AG08396 (cell line): ENCODE data around the gene RAPSN.
A peak's percentile ranks its signal among the peaks of the same experiment; 100 is the strongest.

Experiments used
- DNase-seq: peaks from one replicate; pipeline ENCODE4 v3.0.0; 2012; ENCODE audit warnings: low spot score, mixed read lengths

Gene RAPSN

DNA sequence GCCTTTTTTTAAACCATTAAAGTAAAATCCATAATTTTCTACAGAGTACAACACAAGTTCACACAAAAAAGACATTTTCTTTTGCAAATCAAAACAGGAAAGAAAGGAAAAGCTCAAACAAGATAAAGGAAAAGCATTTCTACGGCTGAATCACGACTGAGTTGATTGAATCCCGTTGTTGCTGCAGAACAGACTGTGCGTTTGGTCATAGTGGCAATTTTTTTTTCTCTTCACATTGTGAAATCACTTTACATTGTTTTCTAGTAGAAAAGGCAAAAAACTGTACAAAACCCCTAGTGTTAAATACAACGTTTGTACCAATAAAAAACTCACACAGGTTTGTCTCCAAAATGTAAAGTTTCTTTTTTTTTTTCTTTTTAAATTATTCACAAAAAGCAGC is 17.3 kb upstream of the RAPSN start:
- no peak for DNase-seq

DNA sequence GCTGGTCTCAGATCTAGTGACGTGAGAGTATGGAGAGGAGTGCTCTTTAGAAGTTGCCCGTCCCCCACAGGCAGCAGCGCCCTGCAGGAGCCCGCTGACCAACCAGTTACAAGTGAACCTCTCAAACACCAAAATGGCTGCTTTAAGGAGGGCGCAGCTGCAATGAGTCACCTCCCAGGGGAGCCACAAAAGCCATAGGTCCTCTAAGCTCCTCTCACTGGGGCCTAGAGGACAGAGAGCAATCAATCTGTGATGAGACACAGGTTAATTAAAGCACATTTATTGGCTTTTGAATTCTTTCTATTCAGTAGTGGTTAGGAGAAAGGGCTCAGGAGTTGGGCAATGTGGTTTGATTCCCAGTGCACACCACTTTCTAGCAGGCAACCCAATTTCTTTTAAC is 15.5 kb upstream of the RAPSN start:
- no peak for DNase-seq

- DNase-seq = no peak
Measured at GRCh38 chr11:47461876-47462275, 12.9 kb upstream of the RAPSN start.

DNA sequence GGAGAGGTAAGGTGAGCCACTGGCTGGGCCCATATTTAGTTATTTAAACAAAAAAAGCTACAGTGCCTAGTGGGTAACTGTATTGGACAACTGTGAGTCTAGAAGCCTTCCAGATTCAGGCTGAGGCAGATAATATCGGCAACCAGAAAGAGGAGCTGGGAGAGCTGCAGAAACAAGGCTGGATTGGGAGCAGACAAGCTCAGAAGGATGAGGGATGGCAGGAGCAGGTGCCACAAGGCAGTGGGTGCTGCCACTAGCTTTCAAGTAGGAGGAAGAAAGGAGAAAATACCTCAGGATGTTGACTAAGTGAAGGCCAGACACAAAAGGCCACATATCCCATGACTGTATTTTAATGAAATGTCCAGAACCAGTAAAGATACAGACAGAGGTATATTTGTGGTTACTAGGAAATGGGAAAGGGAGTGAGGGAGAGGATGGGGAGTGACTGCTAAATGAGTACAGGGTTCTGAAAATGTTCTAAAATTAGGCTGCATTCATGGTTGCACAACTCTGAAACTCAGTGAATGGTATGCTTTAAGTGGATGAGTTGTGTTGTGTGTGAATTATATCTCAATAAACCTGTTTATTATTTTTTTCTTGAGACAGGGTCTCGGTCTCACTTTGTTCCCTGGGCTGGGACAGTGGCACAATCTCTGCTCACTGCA is 11.8 kb upstream of the RAPSN start:
- no peak for DNase-seq

DNA sequence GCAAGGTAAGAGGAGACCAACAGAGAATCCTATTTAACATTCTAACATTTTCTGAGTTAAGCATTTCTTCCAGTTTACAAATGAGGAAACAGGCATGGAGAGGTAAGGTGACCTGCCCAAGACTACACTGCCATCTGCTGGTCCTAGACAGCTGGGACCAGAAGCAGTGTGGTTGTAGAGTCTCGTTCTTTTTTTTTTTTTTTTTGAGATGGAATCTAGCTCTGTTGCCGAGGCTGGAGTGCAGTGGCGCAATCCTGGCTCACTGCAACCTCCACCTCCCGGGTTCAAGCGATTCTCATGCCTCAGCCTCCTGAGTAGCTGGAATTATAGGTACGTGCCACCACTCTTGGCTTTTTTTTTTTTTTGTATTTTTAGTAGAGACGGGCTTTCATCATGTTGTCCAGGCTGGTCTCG is 5.3 kb upstream of the RAPSN start:
- DNase-seq = peak; percentile 80

DNA sequence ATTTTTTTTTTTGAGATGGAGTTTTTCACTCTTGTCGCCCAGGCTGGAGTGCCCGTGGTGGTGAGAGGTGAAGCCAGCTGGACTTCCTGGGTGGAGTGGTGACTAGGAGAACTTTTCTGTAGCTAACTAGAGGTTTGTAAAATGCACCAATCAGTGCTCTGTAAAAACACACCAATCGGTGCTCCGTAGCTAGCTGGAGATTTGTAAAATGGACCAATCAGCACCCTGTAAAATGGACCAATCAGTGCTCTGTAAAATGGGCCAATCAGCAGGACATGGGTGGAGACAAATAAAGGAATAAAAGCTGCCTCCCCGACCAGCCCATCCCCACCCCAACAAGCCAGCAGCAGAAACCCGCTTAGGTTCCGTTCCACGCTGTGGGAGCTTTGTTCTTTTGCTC is 4.4 kb upstream of the RAPSN start:
- DNase-seq = no peak

DNA sequence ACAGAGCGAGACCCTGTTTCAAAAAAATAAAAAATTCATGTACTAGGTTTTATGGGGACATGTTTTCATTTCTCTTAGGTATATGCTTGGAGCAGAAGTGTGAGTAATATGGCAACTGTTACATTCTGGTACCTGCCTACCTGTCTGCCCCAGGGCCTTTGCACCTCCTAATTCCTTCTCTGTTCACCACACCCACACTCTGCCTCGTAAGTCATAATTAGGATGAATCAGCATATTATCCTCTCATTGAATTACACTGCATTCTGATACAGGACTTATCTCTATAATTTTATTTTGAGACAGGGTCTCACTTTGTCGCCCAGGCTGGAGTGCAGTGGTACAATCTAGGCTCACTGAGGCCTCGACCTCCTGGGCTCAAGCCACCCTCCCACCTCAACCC is 3.1 kb upstream of the RAPSN start:
- DNase-seq = no peak

DNA sequence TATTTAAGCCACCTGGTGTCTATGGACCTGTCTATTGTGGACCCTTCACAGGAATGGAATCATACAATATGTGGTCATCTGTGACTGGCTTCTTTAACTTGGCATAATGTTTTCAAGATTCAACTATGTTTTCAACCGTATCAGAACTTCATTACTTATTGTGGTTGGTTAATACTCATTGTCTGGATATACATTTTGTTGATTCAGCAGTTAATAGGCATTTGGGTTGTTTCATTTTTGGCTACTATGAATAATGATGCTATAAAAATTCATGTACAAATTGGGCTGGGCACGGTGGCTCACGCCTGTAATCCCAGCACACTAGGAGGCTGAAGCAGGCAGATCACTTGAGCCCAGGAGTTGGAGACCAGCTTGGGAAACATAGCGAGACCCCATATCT is 2.5 kb upstream of the RAPSN start:
- DNase-seq = no peak

DNA sequence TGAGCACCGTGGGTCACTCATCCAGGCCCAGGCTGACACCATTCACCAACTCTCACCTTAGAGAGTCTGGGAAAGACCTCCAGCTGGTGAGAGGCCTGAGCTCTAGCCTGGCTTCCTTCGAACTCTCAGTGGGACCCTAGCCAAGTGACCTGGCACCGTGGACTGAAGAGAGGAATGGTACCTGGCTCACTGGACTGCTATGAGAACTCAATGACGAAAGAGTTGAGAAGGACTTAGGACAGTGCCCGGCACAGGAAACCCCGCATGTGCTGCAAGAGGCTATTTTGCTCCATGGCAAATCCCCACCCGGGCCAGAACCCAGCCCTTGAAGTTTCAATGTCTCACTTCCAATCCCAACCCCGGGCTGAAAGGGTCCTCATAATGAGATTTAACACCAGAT is 605 bp upstream of the RAPSN start:
- DNase-seq = no peak

DNA sequence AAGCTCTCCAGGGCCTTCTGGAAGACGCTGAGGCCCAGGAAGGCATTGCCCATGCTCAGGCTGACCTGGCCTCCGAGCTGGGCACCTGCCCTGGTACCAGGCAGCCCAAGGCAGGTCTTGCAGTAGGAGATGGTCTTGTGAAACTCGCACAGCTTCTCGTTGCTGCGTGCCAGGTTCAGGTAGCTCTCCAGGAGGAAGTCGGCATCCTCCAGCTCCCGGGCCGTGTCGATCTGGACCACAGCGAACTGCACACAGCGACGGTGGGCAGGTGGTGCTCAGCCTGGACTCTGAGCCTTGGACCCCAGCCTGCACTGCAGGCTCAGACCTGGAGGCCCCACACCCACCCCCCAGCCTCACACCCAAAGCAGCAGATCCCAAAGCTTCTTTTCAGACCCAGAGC is 1.0 kb downstream of the RAPSN start:
- DNase-seq = no peak

DNA sequence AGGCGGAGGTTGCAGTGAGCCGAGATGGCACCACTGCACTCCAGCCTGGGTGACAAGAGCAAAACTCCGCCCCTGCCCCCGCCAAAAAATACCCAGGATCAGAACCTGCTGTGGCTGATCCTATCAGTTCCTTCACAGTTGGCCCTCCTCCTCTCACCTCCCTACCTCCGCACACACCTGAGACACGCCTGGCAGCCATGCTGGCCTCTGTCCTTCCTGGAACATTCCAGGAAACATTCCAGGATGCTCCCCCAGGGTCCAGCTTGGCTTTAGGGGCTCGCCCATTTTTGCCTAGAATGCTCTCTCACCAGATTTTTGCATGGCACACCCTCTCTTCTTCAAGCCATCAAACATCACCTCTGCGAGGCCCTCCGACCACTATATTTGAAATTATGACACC is 2.1 kb downstream of the RAPSN start:
- DNase-seq = no peak

DNA sequence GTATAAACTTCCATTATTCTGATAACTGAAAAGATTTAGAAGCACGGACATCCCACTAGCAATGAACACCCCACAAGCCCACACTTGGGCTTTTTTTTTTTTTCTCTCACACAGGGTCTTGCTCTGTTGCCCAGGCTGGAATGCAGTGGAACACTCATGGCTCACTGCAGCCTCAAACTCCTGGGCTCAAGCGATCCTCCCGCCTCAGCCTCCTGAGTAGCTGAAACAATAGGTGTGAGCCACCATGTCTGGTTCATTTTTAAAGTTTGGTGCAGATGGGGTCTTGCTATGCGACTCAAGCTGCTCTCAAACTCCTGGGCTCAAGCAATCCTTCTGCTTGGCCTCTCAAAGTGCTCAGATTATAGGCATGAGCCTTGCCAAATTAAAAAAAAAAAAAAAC is 3.1 kb downstream of the RAPSN start:
- DNase-seq = no peak

- DNase-seq = no peak
Measured at GRCh38 chr11:47443817-47444216, 5.1 kb downstream of the RAPSN start.

DNA sequence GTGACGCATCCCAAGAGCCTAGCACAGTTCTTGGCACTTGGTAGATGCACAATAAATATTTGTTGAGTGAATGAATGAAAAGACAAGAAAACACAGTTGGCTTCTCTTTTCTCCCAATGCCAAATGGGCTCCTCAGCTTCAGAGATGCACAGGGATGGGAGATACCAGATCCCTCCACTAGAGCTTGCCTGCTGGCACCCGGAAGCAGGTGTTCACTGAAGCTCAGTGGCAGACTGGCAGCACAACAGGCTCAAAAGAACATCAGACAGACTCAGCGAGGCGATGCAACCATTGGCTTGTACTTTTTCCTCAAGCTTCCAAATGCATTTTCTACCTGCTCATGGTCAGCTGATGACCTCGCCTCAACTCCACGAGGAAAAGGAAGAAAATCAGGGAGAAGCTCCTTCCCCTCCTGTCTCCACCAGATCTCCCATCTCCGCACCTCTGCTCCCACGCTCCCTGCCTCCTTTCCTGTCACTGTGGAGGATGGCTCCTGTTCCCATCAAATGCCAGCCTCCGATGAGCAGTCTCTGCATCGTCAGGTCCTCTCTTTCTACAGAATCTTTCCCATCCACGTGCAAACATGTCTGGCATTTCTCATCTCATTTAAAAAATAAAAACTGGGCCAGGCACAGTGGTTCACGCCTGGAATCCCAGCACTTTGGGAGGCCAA is 5.8 kb downstream of the RAPSN start:
- DNase-seq = no peak

DNA sequence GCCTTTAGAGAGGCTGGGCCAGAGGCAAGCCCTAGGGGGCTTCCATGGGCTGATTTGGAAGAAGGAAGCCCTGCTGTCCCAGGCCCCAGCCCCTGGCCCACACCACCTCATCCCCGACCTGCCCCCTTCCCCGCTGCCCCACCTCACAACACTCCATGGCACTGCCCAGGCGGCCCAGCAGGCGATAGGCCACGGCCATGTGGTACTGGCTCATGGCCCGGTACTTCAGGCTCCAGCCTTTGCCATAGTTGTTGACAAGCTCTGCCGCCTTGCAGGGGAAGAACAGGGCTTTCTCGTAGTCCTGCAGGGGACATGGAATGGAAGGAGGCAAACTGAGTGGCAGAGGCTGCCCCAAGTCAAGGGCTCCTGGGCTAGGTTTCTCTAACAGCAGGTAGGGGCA is 6.4 kb downstream of the RAPSN start:
- DNase-seq = no peak

DNA sequence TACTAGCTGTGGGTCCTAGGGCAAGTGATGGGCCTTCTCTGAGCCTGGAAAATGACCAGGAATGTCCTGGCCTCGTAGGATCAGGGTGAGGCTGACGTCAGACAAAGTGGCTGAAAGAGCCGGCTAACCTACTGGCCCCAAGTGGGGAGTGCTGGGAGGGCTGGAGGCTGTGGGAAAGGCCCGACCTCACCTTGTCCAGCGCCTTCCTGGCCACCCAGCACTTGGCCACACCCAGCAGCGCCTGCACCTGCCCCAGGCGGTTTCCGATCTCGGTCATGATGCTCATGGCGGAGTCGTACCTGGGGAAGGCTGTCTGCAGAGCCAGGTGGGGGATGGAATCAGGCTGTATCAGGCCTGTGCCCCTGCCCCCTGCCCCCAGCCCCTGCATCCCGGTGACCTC is 7.5 kb downstream of the RAPSN start:
- no peak for DNase-seq

DNA sequence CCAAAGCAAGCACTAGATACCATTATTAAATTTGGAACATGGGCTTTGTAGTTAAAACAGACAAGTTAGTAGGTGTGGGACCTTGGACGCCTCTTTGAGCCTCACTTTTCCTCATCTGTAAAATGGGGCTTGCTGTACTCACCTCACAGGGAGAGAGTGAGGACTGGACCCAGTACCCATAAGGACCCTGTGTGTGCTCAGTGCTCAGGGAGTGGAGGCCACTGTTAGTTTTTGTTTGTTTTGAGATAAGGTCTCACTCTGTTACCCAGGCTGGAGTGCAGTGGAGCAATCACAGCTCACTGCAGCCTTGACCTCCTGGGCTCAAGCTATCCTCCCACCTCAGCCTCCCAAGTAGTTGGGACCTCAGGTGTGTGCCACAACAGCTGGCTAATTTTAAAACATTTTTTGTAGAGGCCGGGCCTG is 8.9 kb downstream of the RAPSN start:
- DNase-seq = no peak

GRCh38 chr11:47438721-47439120 is 10.2 kb downstream of the RAPSN start:
- DNase-seq = no peak

GRCh38 chr11:47437746-47438418 is 11.1 kb downstream of the RAPSN start:
- no peak for DNase-seq

DNA sequence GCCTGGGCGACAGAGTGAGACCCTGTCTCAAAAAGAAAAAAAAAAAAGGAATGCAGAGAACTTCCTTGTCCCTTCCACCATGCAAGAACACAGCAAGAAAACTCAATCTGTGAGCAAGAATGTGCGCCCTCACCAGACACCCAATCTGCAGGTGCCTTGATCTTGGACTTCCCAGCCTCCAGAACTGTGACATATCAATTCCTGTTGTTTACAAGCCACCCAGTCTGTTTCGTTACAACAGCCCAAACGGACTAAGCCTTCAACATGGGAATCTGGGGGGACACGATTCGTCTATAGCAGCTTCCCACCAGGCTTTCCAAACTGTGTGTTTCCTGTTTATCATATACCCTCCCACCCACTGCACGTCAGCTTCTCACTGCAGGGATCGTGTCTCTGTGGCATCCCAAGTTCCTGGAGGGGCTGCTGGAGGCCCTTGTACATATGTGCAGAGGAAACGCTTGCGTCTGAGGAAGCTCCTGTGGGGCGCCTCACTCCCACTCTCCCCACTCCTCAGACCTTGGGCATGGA is 11.7 kb downstream of the RAPSN start:
- no peak for DNase-seq

GRCh38 chr11:47436726-47437125 is 12.2 kb downstream of the RAPSN start:
- no peak for DNase-seq

- no peak for DNase-seq
Measured at GRCh38 chr11:47435687-47436086, 13.2 kb downstream of the RAPSN start.
